NCI-H460 (cell line): Measurements from ENCODE around the gene USP10. TPM values are rescaled to one million over a fixed set of nuclear protein-coding genes. Genes with fewer than 3 reads are reported as not detected.
"Not testable (repeated sequence)": the region's sequence is repeated elsewhere in the genome, so short reads cannot be mapped to it uniquely, and the experiment has no call there.

ENCODE experiments used
- DNase-seq: peaks from one replicate; pipeline ENCODE4 v3.0.0-alpha.2; 2016; ENCODE audit warnings: low read depth; ENCODE audit errors: extremely low read depth
- total RNA-seq: library from RNA; depleted of rRNA; stranded (reverse); fragments of >200 nt; shearing (Covaris generic); gene quantifications from 2 replicates; pipeline ENCODE4 v1.2.3, GENCODE V29; 2014

USP10 gene
- total RNA-seq, 1 experiment from 2014 or later: 63.9 TPM

DNA sequence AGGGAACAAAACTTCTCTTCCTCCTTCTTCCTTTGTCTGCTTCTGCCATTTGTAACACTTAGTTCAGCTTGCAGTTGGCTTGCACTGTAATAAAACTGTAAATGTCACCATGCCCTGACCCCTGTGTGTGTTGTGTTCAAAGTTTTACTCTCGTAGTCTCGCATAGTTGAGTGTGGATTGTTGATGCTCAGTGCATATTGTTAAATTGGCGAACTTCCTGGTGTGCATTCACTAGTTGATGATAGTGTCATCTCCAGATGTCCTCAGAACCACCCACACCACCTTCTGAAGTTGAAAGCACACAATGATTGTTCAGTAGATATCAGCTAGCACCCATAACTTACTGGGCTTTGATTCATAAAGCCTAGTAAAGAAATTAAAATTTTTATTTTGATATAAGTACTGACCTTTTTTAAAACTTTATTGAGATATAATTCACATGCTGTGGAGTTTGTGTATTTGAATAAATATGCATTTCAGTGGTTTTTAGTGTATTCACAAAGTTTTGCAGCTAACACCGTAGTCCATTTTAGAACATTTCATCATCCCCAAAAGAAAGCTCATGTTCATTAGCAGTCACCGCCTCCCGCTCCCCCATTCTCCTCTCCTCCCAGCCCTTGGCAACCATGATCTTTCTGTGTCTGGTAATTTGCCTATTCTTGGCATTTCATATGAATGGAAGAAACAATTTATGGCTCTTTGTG lies 25.0 kb downstream of the USP10 start:
- DNase-seq: no peak

DNA sequence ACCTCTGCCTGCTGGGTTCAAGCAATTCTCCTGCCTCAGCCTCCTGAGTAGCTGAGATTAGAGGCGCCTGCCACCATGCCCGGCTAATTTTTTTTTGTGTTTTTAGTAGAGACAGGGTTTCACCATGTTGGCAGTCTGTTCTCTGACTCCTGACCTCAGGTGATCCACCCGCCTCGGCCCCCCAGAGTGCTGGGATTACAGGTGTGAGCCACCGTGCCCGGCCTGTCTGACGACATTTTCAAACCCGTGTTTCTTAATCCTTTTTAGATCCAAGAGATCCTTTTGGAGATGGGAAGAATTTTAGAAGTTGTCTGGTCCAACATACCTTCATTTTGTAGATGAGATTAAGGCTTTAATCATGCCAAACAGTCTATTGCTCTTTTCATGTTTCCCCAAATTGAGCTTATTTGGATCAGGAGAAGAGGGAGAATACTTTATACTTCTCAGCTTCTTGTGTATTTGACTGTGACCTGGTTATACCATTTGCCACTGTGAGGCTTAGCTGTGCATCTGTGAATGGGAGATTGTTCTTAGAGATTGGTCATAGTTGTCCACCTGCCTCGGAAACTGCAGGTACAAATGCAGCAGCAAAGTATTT lies 25.8 kb downstream of the USP10 start:
- DNase-seq: no peak

DNA sequence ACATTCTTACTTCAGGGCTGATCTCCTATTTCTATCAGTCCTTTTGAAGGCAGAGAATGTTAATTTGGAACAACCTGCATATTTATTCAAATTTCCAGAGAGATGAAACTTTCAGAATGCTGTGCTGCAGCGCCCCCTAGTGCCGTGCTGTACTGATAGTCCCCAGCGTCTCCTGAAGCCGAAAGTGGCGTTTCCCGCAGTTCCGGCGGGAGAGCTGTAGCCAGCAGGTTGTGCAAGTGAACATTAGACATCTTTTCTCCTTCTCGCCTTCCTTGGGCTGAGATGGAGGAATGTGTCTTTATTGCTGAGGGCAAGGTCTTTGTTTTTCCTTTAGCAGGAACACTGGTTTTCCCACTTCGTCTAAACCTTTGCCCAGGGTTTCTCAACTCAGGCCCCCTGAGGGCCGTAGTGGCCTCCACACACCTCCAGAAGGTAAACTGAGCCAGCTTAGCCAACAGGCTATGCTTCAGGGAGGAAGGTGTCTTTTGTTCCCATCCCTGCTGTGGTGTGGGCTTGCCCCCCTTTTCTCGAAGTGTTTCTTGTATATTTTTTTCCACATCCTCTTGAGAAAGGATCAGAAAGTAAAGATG lies 26.4 kb downstream of the USP10 start:
- peak; percentile 73 for DNase-seq

DNA sequence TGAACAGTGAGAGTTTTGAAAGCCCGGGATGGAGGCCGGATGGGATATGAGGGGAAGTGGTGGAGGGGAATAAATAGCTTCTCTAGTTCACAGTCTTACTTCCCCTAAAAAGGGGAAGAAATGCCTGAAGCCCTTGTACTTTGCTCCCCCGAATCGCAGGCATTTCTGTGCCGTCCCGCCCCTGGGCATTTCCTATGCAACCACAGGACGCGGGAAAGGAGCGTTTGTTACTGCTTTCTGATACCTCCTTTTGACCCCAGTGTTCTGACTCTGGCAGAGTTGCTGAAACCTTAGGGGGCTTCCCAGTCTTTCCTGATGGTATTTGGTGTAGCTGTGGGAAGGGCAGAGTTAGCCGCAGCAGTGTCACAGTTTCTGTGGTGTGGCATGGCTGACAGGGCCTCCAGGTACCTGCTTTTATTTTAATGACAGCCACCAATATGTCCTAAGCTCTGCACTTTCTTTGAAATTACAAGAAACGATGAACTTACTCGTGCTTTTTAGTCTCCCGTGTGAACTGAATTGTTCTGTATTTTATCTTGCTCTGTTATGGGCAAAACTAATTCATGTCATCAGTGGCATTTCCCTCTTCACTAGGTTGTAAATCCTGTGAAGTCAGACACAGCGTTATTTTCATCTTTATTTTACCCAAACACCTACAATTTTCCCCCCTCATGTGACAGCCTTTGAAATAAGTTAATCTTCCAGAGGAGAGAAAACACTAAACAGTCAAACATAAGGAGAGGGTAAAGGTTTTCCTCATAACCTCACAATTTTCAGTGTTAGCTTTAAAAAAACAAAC lies 27.1 kb downstream of the USP10 start:
- no peak for DNase-seq

DNA sequence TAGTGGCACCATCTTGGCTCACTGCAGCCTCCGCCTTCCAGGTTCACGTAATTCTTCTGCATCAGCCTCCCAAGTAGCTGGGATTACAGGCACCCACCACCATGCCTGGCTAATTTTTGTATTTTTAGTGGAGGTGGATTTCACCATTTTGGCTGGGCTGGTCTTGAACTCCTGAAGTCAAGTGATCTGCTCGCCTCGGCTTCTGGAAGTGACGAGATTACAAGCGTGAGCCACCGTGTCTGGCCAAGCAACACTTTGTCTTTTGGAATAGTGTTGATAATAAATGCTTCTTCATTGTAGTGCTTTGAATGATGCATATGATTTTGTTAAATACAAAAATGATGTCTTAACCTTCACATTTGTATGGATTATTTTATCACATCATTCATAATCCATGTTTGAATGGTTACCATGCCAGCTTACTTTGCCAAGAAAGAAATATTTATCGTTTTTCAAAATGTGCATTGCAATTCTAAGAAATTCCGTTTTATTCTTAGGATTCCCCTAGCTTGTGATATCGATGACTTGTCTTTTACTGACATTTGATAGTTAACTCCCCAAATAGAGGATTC lies 29.1 kb downstream of the USP10 start:
- DNase-seq: no peak

DNA sequence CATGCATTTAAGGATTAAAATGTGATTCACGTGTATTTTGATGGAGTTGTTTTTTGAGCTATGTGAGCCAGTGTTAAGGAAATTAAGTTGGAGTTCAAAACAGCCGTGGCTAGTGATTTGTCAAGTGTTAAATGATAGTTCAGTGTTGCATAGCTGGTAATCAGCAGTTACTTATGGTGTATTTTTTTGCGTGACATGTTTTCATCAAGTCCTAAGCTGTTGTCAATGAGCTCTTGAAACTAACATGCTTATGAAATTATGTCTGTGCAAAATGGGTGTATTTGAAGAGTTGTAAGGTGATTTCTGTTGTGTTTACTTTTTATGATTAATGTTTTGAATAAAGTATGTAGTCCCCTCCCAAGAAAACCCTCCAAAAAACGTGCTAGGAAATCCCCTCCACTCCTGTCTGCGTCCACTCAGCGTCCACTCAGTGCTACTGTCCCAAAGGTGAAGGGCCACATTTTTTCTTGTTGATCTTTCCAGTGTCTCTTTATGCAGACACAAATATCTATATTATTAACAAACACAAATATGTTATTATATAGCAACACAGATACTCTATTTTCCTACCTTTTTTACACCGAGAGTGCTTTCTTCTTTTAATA lies 30.0 kb downstream of the USP10 start:
- DNase-seq: no peak

DNA sequence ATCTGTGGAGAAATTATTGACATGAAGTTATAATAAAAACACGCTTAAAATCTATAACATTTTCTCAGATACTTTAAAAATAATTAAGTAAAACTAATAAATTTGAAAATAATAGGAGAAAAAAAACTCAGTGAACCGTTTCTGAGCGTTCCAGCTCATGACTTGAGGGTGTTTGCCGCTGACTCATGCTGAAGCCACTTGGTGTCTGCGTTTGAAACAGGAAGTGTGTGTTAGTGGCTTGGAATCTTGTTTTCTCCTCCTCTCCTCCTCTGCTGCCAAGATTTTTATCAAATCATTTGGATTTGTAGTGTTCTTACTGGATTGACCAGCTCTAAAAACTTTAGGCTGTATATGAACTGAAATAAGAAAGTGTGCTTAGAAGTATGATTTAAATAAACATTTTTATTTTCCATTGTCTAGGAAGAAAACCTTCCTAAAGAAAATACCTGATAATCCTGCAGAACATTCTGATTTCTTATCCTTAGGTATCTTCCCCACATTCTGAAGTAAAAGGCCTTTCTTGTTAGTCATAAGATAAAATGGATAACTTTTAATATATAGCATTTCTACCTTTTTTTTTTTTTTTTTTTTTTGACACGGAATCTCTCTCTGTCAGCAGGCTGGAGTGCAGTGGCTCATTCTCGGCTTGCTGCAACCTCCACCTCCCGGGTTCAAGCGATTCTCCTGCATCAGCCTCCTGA lies 30.8 kb downstream of the USP10 start:
- DNase-seq: peak; percentile 70

DNA sequence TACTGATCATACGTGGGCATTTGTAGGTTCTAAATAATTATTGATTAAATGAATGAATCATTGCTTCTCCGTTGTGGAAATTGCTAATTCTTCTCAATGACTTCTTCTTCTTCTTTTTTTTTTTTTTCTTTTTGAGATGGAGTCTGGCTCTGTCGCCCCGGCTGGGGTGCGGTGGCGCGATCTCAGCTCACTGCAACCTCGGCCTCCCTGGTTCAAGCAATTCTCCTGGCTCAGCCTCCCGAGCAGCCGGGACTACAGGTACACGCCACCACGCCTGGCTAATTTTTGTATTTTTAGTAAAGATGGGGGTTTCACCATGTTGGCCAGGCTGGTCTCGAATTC lies 32.5 kb downstream of the USP10 start:
- DNase-seq: not testable (repeated sequence)

DNA sequence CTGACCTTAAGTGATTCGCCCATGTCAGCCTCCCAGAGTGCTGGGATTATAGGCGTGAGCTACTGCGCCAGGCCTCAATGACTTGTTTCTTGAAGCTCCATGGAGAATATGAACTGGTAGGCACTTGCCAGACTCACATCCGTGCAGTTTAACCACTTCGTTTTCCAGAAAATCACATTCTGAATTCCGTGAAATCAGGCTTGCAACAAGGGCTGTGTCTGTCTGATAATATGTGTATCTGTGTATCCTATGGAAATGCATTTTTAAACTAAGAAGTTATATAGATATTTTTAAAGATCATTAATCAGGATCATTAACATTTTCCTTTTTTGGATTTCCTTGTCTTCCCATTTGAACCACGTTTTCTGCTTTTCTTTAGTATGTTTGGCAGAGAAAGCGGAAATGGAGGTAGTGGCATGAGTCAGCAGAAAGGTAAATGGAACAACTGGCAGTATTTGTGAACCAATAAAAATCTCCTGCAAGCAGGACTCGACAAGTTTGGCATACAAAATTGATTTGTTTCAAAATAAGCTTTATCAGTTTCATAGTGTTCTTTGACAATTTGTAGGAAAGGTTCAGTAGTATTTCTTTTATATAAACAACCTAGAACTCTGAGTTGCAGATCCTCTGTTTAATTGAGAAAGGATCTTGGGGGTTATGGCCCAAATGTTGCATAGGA lies 33.0 kb downstream of the USP10 start:
- DNase-seq: peak; percentile 39

DNA sequence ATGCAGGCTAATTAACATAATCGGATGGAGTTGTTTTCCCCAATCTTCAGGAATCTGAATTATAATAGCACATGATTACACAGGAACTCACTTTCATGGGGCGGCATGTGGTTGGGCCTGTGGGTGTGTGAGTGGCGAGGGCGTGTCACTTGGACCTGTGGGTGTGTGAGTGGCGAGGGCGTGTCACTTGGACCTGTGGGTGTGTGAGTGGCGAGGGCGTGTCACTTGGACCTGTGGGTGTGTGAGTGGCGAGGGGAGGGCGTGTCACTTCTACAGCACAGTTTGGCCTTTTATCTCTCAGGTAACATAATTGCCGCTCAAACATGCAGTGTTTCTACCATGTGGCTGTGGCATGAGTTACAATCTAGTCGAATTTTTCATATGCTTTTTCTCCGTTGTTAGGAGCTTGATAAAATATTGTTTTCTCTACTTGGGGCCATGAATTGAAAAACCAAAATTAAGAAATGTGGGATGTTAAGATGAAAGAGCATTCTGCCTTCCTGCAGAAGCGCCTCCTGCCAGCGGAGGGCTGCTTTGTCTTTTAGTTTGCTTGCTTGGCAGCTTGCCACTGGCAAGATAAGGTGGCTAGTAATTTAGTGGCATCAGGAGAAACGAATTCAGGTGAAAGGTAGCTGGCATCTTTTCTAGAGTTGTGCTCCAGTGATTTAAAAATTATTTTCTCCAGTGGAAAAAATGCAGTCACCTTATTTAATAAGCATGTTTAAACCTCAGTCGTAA lies 36.2 kb downstream of the USP10 start:
- DNase-seq: no peak

DNA sequence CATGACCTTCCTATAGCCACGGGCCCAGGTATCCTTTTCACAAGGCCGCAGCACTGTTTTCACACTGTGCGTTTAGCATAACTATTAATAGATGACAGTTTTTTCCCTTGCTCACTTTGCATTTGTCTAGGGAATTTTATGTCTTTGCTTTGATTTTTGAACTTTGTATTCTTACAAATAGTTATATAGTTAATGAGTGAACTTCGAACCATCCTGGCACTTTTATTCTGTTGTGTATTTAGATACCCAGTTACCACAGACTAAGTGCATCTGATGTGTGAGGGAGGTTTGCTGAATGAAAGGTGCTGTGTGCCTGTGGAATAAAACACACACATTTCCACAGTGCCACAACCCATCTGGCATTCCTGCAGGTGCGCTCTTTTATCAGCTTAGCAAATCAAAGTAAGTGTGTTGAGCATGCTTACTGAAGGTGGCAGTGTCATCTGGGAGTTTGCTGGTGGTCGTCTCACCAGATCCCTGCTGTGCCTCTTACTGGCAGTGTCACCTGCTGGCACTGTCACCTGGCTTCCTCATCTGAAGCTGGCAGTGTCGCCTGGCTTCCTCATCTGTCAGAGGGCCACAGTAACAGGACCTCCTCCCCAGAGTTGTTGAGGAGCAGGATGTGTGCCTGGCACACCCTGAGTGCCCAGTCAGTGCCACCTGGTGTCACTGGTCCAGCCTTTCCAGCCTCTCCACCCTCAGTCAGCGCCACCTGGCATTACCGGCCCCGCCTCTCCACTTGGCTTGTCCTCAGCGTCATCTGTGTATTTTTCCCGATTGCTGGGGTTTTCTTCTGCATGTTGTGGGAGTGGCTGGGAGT lies 37.6 kb downstream of the USP10 start:
- DNase-seq: no peak

DNA sequence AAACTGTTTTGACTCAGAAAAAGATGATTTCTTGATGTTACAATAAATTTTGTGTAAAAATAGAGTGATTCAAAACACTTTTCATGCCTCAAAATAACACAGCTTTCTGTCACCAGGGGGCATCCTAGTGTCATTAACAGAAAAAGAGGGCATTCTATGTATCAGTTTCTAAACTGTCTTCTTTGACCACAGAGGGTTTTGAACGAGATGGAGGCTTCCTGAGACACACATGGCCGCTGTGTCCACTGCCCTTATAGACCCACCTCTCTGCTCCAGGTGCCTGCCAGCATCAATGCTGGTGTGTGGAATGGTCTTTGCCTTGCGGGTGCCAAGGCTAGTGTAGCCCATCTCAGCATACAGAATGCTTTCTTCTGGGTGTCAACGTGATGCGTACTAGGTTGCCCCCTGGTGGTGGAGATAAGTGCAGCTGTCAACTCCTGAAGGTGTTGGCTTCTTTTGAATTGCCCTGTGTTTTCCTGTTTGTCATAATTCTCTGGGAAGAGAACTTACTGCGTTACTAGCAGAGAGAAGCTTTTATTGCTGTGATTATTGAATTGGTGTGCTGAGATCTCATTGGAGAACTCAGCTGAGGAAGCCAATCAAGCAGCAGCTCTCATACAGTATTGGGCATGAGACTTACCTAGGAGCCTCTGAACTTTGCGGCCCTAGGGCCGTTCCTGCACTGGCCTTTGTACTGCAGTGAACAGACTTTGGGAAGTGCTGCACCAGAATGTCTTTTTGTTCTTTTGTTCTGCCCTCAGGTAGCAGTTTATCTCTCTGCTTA lies 38.6 kb downstream of the USP10 start:
- DNase-seq: peak; percentile 77

DNA sequence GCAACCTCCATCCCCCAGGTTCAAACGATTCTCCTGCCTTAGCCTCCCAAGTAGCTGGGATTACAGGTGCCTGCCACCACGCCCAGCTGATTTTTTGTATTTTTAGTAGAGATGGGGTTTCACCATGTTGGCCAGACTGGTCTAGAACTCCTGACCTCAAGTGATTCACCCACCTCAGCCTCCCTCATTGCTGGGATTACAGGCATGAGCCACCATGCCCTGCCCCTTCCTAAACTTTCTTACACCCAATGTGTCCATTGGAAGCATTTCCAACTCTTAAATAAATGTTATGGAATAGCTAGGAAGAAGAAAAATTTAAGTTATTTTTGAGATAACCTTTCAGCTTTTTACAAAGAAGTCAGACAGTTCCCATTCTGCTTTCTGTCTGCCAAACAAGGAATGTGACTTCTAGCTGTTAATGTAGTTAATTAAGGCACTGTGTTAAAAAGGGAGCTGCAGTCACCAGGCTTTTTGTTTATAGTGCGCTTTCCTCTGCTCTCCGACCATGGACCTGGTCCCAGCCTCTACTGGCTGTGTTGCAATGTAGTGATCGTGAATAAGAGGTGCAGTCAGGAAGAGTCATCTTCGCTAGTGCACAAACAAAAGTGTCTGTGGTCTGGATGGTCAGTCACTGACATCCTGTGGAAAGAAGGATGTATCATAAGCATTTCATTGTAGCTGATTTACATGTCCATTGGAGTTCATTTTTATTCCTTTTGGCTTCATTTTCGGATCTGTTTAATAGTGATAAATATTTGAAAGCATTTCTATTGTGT lies 39.7 kb downstream of the USP10 start:
- DNase-seq: no peak

DNA sequence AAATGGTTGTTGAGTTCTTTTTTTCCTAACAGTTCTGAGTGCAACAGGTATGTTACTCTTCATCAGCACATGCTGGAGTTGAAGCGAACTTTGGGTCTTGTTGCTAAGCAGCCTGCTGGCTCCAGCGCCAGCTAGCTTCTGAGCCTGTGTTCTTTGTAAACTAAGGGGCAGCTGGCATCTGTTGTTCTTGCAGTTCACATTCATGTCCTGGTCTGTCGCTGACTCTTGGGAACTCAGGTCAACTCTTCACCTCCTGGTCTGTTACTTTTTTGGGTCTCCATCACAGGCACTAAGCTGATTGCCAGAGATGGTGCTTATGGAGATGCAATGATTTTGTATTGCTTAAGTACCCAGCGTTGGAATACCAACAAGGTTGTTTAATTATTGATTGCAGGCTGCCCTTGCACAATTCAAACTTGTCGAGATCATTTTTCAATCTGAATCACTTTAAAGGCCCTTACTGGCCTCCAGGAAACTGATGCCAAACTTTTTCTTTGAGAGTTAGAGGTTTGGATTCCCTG lies 40.9 kb downstream of the USP10 start:
- DNase-seq: no peak

DNA sequence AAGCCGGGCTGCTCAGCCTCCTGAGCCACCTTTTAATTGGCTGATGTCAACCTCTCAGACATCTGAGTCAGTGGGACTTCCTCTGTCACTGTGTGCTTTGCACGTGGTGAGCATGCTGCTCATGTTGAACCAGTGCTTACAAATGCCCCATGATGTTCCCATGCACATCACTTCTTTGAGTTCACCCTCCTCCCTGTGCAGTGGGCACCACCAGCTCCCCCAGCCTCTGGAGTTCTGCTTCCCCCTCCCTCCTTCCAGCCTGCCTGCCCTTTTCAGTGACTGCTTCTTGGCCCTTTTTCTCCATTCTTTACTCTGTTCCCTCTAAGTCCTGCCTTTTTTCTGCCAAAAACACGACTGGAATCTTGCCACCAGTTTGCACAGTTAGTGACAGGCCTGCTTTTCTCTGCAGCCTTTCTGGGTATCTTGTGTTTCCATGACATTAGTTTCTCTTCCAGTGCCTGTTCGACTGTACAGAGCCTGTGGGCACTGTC lies 41.6 kb downstream of the USP10 start:
- DNase-seq: no peak

DNA sequence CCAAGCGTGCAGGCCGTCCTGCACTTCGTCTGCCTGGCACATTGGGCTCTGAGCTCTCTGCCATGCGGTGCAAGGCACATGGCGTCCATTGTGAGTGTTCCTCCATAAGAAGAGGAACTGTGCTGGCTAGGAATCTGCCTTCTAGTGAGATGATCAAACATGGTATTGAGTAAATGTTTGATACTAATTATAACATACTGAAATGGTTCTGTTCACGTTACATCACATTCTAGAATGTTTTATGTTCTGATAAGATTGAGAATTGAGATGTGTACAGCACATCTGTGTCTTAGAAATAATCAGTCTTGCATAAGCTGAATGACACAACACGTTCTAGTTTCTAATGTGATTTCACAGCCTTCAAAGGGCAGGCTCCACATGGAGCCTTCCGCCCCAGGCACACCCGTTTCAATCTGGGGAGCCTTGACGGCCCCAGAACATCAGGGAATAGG lies 42.9 kb downstream of the USP10 start:
- DNase-seq: no peak
